SK-MEL-5 (cell line): Measurements from ENCODE around the gene NTSR1. TPM values are rescaled to one million over a fixed set of nuclear protein-coding genes. Genes with fewer than 3 reads are reported as not detected.

ENCODE experiments used
- DNase-seq: peaks from one replicate; pipeline ENCODE4 v3.0.0-alpha.2; 2016; ENCODE audit warnings: low read depth, low spot score
- in situ Hi-C: cut with HindIII; loops from 2 replicates; pipeline ENCODE4 v1.10.0; 2016; ENCODE audit warnings: low sequenced_read_pairs, high pct_unique_total_duplicates, low pct_unique_long_range_greater_than_20kb
- total RNA-seq: library from RNA; depleted of rRNA; stranded (reverse); fragments of >200 nt; shearing (Covaris generic); gene quantifications from 2 replicates; pipeline ENCODE4 v1.2.3, GENCODE V29; 2014

The NTSR1 gene
- total RNA-seq, 1 experiment from 2014 or later, result not detected

DNA sequence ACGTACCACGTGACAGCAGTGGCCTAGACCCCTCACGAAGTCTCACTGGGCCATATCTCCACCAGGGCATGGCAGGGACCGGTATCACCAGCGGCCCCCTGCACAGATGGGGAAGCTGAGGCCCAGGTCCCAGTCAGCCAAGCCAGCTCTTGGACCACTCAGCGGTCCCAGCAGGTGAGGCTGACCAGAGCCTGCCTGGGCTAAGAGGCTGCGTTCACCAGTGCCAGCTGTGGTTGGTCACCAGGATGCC, 85.0 kb downstream of the NTSR1 start:
- DNase-seq, result no peak
- in situ Hi-C loops, result no loop called here

DNA sequence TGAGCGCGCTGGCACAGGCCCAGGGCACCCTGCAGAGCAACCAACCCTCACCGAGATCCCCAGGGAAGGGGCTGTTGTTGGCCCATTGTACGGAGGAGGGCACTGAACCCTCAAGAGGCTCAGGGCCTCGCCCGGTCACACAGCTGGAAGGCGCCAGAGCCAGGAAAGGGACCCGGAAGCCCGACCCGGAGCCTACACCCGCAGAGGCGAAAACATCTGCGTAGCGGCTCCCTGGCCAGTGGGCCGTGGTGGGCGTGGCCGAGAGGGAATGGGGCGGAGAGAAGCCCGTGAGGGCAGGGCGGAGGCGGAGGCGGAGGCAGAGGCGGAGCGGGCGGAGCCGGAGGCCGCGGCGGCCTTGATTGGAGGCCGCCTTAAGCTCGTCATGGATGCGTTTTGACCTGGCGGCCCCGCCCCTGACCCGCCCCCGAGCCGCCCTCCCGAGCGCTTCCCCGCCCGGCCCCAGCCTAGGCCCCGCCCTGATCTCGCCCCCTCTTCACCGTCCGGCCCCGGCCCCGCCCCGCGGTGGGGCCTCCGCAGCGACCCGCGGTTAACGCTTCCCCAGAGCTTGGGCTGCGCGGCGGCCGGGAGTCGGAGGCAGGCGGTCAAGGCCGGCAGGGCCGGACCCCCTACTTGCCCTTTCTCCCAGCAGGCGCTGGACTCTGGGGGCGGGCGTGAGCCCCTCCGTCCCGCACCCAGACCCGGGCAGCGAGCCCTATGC, 85.5 kb downstream of the NTSR1 start:
- in situ Hi-C loops, result no loop called here
- DNase-seq, result peak; percentile 96

DNA sequence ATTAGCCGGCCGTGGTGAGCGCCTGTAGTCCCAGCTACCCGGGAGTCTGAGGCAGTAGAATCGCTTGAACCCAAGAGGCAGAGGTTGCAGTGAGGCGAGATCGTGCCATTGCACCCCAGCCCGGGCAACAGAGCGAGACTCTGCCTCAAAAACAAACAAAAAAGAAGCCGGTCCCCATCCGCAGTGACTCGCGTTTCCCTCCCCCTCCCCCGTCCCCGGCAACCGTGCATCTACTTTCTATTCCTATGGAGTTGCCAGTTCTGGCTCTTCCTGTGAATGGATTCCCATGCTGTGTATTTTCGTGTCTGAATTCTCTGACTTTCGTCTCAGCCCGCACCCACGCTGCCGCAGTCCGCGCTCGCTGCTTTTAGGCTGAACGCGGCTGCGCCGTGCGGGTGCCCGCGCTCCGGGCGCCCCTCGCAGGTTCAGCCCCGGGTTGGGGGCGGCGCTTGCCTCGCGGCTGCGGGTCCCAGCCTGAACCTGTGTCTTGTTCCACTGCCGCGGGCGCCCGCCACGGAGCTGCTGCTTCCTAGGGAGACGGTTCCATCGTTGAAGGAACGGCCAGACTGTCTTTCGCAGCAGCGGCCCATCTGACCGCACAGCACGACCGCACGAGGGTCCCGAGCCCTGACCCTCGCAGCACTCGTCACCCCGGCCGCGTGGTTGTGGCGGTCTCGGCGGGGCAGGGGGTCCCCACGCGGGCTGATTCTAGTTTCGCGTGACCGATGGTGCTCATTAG, 86.6 kb downstream of the NTSR1 start:
- in situ Hi-C loops, result no loop called here
- peak; percentile 52 for DNase-seq

DNA sequence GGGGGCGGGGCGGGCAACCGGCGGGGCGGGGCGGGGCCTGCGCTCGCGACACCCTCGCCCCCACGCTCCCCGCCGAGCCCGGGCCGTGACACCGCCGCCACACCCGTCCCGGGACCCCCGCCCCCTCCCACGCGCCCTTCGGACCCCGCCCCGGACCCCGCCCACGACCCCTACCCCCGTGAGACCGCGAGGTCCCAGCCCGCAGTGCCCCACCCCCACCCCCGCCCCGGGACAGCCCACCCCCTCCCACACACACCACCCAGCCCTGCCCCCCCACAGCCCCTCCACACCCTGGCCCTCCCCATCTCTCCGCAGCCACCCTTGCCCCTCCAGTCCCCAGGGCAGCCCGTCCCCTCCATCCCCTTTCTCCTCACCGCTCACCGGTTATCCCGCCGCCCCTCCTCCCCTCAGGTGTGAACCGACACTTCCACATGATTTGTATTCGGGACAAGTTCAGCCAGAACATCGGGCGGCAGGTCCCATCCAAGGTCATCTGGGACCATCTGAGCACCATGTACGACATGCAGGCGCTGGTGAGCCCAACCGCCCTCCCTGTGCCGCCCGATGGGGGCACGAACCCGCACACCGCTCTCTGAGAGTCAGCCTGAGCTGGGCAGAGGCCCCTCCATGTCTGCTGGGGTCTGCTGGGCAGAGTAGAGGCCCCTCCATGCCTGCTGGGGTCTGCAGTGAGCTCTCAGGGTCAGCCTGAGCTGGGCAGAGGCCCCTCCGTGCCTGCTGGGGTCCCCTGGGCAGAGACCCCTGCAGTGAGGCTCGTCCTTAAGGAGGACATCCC, 88.3 kb downstream of the NTSR1 start:
- in situ Hi-C loops, result no loop called here
- no peak for DNase-seq

DNA sequence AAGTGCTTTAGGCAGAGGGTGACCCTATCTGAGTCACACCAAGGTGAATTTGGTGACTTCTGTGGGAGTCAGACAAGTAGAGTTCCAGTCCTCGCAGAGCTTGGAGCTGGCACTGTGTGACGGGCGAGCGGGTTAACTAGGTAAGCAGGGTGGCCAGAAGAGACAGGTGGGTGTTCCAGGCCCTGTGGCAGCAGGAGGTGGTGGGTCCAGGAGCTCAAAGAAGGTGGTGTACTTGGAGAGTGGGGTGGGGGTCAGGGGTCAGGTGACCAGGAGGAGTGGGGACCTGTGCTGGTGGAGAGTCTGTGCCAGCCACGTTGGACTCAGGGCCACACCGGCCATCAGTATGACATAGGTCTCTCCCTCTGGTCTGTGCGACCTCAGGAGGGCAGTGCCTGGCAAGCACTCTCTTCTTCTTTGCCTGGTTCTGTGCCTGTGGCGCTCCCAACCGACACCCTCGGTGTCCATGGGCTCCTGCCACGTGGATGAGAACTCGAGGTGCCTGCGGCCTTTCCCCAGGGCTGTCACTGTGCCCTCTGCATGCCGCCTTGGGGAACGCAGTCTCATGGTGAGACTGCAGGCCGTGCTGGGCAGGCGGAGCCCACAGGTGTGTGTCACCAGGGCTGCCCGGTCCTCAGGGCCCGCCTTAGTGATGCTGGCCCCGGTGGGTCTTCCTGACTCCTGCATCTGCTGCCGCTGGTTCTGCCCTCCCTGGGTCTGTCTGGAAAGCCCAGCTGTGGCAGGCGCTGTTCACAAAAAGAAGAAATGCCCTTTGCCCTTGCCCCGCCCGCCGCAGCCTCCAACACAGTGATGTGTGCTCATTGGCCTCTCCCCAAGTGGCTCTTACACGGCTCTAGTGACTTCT, 89.3 kb downstream of the NTSR1 start:
- in situ Hi-C loops, result no loop called here
- no peak for DNase-seq

DNA sequence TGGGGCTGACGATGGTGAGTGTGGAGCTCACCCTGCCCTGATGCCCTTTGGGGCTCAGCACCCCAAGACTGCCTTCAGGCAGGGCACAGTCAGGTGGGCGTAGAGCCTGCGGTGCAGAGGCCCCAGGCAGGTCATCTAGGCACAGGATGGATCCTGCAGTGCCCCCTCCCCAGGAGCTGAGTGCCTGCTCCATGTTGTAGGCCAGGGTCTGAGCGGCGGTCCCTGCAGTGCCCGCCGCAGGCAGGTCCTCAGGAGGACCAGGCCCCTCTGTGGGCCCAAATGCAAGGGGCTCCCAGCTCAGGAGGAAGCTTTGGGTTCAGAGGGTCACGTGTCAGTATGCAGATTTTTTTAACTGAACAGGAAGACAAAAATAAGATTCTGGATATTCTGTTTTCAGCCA, 90.4 kb downstream of the NTSR1 start:
- in situ Hi-C loops, result no loop called here
- no peak for DNase-seq

DNA sequence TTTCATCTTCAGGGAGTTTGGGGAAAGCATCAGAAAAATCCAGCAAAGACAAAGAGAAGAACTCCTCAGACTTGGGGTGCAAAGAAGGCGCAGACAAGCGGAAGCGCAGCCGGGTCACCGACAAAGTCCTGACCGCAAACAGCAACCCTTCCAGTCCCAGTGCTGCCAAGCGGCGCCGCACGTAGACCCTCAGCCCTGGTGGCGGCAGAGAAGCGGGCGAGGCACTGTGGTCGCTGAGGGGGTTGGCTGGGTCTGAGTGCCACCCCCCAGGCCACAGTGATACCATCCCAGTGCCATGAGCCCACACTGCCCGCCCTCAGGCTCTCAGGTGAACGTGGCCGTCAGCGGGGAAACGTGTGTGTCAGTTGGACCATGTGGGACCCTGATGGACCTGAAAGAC, 90.8 kb downstream of the NTSR1 start:
- in situ Hi-C loops, result no loop called here
- DNase-seq, result no peak

DNA sequence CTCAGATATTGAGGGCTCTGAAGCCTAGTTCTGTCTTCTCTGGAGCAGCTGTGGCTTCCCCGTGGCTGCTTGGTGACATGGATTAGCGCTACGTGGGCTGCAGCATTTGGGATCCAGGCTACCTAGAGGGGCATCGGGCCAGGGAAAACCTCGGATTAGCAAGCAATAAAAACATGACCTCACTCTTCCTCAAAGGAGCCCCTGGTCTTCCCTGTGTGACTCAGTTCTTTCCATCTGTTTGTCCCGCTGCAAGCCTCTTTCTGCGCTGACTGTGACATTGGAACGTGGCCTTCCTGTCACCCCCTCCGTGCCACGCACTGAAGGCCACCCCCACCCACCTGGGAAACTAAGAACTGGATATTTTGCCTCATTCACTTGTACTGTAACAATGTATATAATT, 91.2 kb downstream of the NTSR1 start:
- in situ Hi-C loops, result no loop called here
- DNase-seq, result no peak

DNA sequence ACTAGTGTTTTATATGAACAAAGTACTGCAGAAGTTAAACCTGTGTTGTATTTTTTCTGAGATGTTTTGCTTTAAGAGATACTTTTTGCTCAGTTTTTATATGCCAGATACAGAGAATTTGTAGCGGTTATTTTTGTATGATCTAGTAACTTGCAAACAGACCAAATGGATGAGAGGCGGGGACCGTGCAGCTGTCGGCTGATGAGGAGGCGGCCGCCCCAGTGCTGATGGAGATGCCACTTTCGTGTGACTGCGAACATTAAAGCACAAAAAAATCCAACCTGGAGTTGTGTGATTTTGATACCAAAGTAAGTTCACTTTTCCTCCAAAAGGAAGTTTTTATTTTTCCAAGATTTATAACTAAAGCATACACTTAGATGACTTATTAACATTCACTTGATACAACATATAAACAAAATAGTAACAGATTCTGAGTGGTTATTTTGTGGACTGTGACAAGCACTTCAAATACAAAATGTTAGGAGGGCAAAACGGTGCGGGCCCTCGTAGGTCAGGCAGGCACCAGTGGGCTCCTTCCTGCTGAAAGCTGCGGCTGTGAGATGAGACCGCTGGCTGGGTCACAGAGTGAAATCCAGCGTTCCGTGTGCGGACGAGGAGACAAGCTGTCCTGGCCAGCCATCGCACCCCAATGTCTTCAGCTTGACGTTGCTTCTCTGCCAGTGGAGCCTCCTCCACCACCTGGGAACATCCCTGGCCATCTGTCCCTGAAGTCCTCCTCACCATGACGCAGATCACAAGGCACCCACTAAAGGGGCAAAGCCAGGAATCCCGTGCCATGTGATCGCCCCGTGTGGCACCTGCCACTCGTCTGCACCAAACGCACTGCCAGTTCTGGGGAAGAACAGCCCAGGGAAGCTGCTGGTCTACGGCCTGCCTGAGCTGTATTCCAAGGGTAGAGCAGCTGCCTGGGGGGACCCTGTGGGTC, 92.0 kb downstream of the NTSR1 start:
- in situ Hi-C loops, result no loop called here
- DNase-seq, result no peak

DNA sequence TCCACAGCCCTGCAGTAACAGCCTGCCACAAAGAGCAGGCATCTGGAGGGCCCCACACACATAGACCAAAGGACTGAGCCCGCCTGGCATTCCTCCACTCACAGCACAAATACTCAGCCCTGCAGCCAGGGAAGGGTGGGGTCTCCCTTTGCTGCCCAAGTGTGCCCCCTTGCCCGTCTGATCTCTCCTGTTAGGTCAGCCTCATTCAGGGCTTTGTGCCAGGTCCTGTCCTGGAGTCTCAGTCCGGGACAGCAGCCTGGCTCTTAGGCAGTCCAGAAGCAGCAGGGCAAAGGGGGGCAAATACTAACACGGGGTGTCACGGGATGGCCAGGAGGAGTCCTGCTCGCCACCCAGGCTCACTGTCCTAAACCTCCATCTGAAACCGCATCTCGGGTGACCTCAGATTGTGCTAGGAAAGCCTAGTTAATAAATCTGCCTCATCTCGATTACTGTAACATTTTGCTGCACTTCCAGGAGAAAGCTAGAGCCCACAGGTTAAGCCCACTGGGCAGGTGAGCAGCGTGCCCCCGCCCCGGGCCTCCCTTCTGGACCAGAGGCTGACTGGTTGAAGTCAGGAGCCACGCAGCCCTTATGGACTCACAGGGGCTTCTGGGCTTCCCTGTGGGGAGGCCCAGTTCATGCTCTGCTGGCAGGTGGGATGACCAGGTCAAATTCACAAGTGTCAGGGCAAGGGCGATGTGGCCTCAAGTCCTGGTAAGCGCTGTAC, 92.8 kb downstream of the NTSR1 start:
- in situ Hi-C loops, result no loop called here
- DNase-seq, result no peak

DNA sequence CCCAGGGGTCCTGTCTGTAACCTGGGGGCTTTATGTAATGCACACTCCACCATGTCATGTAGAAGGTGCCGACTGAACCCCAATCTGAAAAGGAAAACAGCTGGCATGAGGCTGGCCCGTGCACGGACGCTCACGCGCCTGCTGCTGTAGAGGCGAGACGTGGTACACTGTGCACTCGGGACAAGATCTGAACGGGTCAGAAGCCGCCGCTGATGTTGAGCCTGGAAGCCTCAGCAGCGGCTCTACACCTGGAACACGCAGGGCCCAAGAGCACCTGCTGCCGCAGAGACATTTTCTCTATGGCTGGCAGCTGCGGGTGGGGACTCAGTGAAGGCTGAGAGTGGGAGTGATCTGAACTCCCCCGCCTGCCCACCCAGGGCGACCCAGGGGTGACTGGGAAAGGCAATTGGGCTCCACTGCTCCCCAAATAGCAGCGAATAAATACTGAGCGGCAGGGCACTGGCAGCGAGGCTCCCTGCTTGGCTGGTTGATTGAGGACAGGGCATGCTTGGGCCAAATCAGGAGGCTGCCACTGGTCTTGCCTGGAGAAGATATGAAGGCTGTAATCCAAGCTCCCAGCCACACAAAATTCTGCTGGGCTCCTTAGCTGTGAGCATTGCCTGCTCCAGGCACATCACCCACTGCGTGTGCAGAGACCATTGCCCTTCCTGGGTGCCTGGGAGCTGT, 93.5 kb downstream of the NTSR1 start:
- in situ Hi-C loops, result no loop called here
- DNase-seq, result no peak

DNA sequence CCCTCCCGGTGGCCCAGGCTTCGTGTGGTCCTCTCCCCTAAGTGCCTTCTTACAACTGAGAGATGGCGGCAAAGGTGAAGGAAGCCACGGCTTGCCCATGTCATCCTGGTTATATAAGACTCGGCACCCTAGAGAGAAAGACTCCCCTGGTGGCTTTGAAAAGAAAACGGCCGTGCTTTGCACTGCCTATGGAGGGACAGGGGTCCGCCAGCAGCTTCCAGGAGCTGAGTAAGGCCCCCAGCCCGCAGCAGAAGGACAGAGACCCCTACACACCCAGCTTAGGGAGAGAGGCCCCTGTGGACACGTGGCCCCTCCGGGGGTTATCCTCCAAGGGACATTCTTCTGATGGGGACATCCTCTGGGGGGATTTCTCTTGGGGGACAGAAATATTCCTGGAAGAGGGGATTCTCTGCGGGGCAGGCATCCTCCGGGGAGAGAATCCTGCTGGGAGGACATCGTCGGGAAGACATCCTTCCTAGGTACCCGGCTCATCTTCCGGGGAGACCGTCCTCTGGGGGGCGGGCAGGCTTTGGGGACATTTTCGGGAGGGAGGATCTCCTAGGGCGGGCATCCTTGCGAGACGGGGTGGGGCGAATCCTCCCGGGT, 95.5 kb downstream of the NTSR1 start:
- in situ Hi-C loops, result no loop called here
- no peak for DNase-seq

DNA sequence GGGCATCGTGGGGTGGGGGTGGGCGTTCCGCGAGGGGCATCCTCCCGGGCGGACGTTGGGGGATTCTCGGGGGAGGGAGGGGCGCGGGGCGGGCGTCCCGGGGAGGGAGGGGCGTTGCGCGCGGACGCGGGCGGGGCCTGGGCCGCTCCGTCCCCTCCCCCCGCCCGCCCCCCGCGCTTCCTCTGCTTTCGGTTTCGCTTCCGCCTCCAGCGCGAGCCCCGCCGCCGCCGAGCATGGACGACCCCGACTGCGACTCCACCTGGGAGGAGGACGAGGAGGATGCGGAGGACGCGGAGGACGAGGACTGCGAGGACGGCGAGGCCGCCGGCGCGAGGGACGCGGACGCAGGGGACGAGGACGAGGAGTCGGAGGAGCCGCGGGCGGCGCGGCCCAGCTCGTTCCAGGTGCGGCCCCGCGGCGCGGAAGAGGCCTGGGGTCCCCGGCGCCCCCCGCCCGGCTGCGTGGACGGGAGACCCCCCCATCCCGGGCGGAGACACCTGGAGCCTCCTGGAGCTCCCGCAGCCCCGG, 96.1 kb downstream of the NTSR1 start, which contains the start of gene OGFR:
OGFR (plus strand) TSS at position 209 of the 528 bp plus-strand sequence; CDS start at position 234, 25 bp downstream.
- in situ Hi-C loops, result no loop called here
- peak; percentile 47 for DNase-seq

DNA sequence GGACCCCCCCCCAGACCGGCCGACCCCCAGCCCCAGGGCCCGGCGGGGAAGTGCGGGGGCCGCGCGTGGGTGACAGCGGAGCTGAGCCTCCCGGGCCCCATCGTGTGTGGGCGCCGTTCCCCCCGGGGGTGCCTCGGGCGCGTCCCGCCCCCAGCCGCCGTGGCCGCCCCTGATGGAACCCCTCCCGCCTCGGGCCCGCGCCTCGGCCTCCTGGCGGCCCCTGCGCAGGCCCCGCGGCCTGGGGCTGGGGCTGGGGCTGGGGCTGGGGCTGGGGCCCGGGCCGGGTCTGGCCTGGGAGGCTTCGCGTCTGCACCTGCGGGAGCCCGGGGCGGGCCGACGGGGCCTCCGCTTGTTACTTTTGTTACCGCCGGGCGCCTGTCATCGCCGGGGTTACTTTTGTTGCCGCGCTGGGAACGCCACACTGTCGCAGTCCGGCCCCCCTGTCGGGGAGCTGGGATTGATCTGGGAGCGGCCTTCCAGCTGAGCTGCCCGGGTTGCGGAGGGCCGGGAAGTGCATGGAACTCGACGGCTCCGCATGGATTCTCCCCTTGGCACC, 96.6 kb downstream of the NTSR1 start:
- no peak for DNase-seq
- in situ Hi-C loops, result no loop called here
